Lung (tissue), 12 donors: ENCODE data around the gene CATSPERD. TPM values are rescaled to one million over a fixed set of nuclear protein-coding genes. Genes with fewer than 3 reads are reported as not detected.

Source experiments
- ATAC-seq: fragments of 200-7000 bp; cut with Tn5 transposase; one replicate; pipeline ENCODE4 v1.9.1; 2020; ENCODE audit warnings: moderate number of reproducible peaks; ENCODE audit not compliant: insufficient read depth, low FRiP score
- DNase-seq, 3 donors: peaks; one replicate each; pipeline ENCODE4 v3.0.0-alpha.2; 2013 to 2017
- H3K27ac ChIP-seq, 2 donors: one replicate each; pipeline ENCODE4 v1.5.1; 2013; ENCODE audit warnings: mild to moderate bottlenecking in 2 of 2, moderate library complexity in 2 of 2, control low read depth in 1 of 2, inconsistent platforms in 1 of 2, low read depth in 1 of 2, low read length in 1 of 2
- H3K27me3 ChIP-seq, 3 donors: one replicate each; pipeline ENCODE4 v1.5.1; 2013; ENCODE audit warnings: low read length in 2 of 3; ENCODE audit not compliant: control insufficient read depth in 3 of 3, insufficient read depth in 3 of 3
- H3K36me3 ChIP-seq, 4 donors: one replicate each; pipeline ENCODE4 v1.5.1; 2013; ENCODE audit warnings: low read length in 4 of 4, mild to moderate bottlenecking in 1 of 4, moderate library complexity in 1 of 4; ENCODE audit not compliant: control insufficient read depth in 4 of 4, insufficient read depth in 4 of 4
- H3K4me1 ChIP-seq, 5 donors: one replicate each; pipeline ENCODE4 v1.5.1; 2013; ENCODE audit warnings: low read length in 5 of 5, mild to moderate bottlenecking in 2 of 5, moderate library complexity in 1 of 5; ENCODE audit not compliant: control insufficient read depth in 5 of 5, insufficient read depth in 5 of 5
- H3K4me3 ChIP-seq: one replicate; pipeline ENCODE4 v1.5.1; 2013; ENCODE audit warnings: mild to moderate bottlenecking, control low read depth, moderate library complexity
- H3K9ac ChIP-seq, 2 donors: one replicate each; pipeline ENCODE4 v1.5.1; 2013; ENCODE audit warnings: low read length in 2 of 2, control low read depth in 1 of 2; ENCODE audit not compliant: insufficient read depth in 1 of 2
- H3K9me3 ChIP-seq, 4 donors: one replicate each; pipeline ENCODE4 v1.5.1; 2013; ENCODE audit warnings: low read length in 3 of 4, mild to moderate bottlenecking in 1 of 4, moderate library complexity in 1 of 4; ENCODE audit not compliant: control insufficient read depth in 4 of 4, insufficient read depth in 3 of 4
- WGBS, 2 donors: extraction: QIAGEN DNeasy Blood & Tissue Kit; methylation state at CpG; one replicate each; pipeline ENCODE4 v1.1.7; 2013; 5-methylcytosine and 5-hydroxymethylcytosine counted together
- polyA plus RNA-seq, 2 donors: library from polyadenylated mRNA; stranded (reverse); fragments of 200-250 nt; gene quantifications; one replicate each; pipeline ENCODE4 v1.2.1, GENCODE V29; 2013
- total RNA-seq, 2 donors: library from RNA; depleted of rRNA in 1 of 2; stranded (reverse); fragments of >200 nt in 1 of 2; gene quantifications; one replicate each; pipeline ENCODE4 v1.2.1, GENCODE V29; 2014 to 2021
- TF ChIP-seq, protein P1 (sequence below): IDR thresholded peaks from 2 replicates; pipeline ENCODE4 v1.5.1; 2012; ENCODE audit warnings: mild to moderate bottlenecking; ENCODE audit errors: control extremely low read depth, extremely low read depth
- donor health status: control.
- donor health status: control.
- donor health status: Bipolar disorder and iron deficiency.
- donor health status: healthy.
- donor health status: DM: yes; HTN: yes; CAD: no.

CATSPERD gene
- total and polyA plus RNA-seq, 4 donors: 8.2 to 11.3 (median 9.2) TPM

DNA sequence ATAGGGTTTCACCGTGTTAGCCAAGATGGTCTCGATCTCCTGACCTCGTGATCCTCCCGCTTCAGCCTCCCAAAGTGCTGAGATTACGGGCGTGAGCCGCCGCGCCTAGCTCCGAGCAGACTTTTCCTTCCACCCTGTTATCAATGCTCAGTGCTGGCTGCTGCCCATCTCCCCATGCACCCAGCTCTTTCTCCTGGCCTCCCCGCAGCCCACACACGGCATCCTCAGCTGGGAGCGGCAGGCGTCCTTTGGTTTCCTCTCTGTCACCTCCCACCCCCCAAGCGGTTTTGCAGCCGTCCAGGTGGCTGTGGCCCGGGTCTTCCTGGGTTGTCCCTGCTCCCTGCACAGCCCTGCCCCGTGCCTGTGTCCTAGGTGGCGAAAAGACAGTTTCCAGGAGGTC is 52.0 kb downstream of the CATSPERD start:
- H3K4me1 ChIP-seq: no peaks in the 10 kb centered on the region
- WGBS, 2 donors: 78 to 83% methylated on average over 19 of the region's 19 CpGs
- no peak overlapping the region for H3K9ac ChIP-seq
- H3K27me3 ChIP-seq: no peaks in the 10 kb centered on the region
- TF ChIP-seq, protein P1, sequence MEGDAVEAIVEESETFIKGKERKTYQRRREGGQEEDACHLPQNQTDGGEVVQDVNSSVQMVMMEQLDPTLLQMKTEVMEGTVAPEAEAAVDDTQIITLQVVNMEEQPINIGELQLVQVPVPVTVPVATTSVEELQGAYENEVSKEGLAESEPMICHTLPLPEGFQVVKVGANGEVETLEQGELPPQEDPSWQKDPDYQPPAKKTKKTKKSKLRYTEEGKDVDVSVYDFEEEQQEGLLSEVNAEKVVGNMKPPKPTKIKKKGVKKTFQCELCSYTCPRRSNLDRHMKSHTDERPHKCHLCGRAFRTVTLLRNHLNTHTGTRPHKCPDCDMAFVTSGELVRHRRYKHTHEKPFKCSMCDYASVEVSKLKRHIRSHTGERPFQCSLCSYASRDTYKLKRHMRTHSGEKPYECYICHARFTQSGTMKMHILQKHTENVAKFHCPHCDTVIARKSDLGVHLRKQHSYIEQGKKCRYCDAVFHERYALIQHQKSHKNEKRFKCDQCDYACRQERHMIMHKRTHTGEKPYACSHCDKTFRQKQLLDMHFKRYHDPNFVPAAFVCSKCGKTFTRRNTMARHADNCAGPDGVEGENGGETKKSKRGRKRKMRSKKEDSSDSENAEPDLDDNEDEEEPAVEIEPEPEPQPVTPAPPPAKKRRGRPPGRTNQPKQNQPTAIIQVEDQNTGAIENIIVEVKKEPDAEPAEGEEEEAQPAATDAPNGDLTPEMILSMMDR: no peak
- H3K9me3 ChIP-seq: no peaks in the 10 kb centered on the region
- H3K27ac ChIP-seq: no peak overlapping the region
- no peak overlapping the region for H3K4me3 ChIP-seq
- no peak for ATAC-seq
- DNase-seq: no peak
- H3K36me3 ChIP-seq: no peaks in the 10 kb centered on the region

DNA sequence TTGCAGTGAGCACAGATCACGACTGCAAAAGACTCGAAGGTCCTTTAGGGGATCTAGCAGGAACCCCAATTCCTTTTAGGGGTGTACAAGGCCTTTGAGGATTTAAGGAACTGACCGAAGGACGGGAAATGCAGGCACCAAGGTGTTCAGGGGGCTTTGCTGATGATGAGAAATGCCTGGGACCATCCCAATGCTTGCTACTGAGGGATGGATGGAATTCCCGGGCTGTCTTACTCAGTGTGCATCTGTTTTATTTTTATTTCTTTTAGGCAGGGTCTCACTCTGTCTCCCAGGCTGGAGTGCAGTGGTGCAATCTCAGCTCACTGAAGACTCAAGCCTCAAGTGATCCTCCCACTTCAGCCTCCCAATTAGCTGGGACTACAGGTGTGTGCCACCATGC is 52.8 kb downstream of the CATSPERD start:
- H3K9me3 ChIP-seq: no peaks in the 10 kb centered on the region
- DNase-seq: no peak
- TF ChIP-seq, protein P1: no peak
- H3K27me3 ChIP-seq: no peaks in the 10 kb centered on the region
- H3K27ac ChIP-seq: no peak overlapping the region
- 84 to 91% methylated on average over 5 of the region's 5 CpGs for WGBS, 2 donors
- H3K4me1 ChIP-seq: no peaks in the 10 kb centered on the region
- ATAC-seq: no peak
- no peaks in the 10 kb centered on the region for H3K36me3 ChIP-seq
- H3K9ac ChIP-seq: no peak overlapping the region
- H3K4me3 ChIP-seq: no peak overlapping the region

DNA sequence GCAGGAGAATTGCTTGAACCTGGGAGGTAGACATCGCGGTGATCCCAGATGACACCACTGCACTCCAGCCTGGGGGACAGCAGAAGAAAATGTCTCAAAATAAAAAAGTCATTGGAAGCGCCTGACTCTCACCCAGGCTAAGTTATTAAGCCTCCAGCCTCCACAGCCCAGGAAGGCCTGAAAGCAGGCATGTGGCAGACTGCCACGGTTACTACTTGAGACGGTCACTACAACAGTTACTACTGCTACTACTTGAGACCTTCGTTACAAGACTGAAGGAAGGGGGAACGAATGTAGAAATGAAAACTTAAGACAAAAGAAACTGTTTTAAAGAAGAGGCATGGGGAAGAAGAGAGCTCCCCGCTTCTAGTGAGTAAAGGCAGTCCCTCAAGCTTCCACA is 54.5 kb downstream of the CATSPERD start:
- Histone ChIP-seq H3K9ac (no peak overlapping the region), H3K36me3 (no peaks in the 10 kb centered on the region), H3K27me3 (no peaks in the 10 kb centered on the region), H3K4me1 (no peaks in the 10 kb centered on the region), H3K27ac (no peak overlapping the region), H3K9me3 (no peaks in the 10 kb centered on the region), H3K4me3 (no peak overlapping the region)
- peak in 2 of 3 donors; percentile 39 to 51 for DNase-seq
- TF ChIP-seq, protein P1: no peak
- no peak for ATAC-seq
- WGBS, 2 donors: 75 to 82% methylated on average over 8 of the region's 8 CpGs

DNA sequence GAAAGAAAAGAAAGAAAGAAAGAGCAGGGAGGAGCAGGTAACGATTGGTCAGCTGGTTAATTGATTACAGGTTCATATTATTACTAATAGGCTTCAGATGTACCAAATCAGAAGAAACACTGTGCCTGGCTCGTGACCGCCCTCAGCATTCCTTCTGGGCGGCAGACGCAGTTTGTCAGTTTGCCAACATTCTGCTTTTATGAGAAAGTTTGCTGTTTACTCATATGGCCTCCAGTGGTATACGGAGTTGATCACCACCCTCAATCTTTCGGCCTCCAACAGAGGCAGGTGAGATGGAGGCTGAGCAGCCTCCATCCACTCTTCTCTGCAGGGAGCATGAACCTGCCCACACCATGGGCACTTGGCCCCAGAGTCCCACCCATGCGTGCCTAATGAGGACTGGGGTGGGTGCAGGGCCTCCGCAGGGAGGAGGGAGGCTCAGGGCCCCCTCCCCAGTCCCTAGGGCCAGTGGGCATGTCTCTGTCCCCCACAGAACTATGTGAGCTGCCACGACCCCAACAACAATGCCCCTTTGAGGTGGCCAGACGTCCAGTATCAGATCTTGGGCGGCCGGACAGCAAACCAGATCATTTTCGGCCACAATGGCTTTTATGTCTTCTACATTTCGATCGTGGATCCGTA is 55.4 kb downstream of the CATSPERD start:
- Histone ChIP-seq H3K9ac (no peak overlapping the region), H3K36me3 (no peaks in the 10 kb centered on the region), H3K4me3 (no peak overlapping the region), H3K27me3 (no peaks in the 10 kb centered on the region), H3K4me1 (no peaks in the 10 kb centered on the region), H3K27ac (no peak overlapping the region), H3K9me3 (no peaks in the 10 kb centered on the region)
- 72 to 85% methylated on average over 17 of the region's 17 CpGs for WGBS, 2 donors
- TF ChIP-seq, protein P1: no peak
- ATAC-seq (no peak), DNase-seq (peak in 2 of 3 donors; percentile 23 to 24)
